DMS79 treated with DMSO at 0.1 percent for 48 hours (cell line): ENCODE measurements around the gene CHODL.

ENCODE experiments used
- DNase-seq: peaks from one replicate; lab custom pipeline; 2025; lab: John Stamatoyannopoulos, UW

Gene CHODL

DNA sequence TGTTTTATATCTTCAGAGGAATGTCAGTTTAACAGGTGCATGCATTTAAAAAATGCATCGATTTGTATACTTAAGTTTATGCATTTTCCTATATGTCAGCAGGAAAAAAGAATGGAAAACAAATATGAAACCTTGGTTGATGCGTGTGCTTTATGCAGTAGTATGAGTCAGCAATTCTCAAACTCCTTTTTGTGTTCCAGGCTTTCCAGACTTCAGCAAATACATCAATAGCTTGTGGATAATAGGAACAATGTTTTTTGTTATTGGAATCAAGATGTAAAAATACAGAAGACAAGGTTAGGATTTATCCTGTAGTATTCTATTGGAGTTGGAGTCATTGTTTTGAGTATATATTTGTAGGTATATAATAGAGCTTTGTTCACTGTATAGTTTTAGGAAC is 45.2 kb downstream of the CHODL start:
- no peak for DNase-seq

DNA sequence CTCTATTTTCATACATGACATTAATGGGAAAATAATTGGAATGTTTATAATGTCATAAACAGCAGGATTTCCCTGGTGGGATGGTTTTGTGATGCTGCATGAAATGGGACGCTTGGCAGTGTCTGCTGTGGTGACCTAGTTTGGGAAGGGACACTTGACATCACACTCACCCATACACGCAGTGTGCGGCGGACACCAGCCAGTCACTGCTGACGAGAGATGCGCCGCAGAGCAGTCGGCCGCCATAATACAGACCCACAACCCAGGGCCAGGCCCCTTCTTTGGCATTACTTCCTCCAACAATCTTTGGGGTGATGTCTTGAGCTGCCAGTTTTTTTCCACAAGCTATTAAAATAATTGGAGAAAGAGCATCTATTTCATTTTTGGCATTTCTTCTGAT is 49.5 kb downstream of the CHODL start:
- no peak for DNase-seq

DNA sequence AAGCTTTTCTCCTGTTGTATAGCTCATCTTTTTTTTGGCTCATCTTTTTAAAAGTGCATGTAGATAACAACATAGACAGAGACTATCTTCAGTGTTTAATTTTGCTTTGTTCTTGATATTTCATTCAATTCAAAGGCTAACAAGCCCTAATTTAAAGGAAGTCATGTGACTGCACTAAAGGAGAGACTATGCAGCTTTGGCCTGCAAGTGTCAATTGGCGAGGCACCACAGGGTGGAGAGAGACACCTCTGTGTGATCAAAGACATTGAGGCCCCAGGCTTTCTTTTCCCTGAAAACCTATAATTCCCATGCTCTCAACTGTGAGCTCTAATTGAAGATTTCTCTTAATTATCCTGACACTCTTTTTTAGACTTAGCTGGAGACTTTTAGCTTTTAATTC is 53.6 kb downstream of the CHODL start:
- no peak for DNase-seq
